Measurements from ENCODE around the gene SUPT20H. TPM values are rescaled to one million over a fixed set of nuclear protein-coding genes. Genes with fewer than 3 reads are reported as not detected.

The SUPT20H gene
- total and polyA plus RNA-seq, 2 donors (not counting 1 experiment from before 2014, with no cell fraction given) = 43.8 to 93.7 TPM

GRCh38 chr13:37047032-37047431, 12.5 kb downstream of the SUPT20H start:
- no peak overlapping the region for H3K9ac ChIP-seq (ENCODE audit: low read length)
- H3K27ac Mint-ChIP-seq = no peak overlapping the region
- H3K9me3 Mint-ChIP-seq (ENCODE audit: insufficient read depth) = no peaks in the 10 kb centered on the region
- TF ChIP-seq EZH2 (IDR thresholded peaks at IDR 0.05; ENCODE audit: borderline replicate concordance, insufficient read depth, low read depth, low read length, poor library complexity, severe bottlenecking) (no peak), CTCF (IDR thresholded peaks at IDR 0.05) (no peak)
- H3K4me3 Mint-ChIP-seq = no peak overlapping the region
- POLR2A ChIA-PET = no interaction called here
- no peak overlapping the region for H2AFZ ChIP-seq (ENCODE audit: insufficient read depth, low read depth, low read length, poor library complexity, severe bottlenecking)
- peaks cover 10% of the 10 kb centered on the region for H3K4me1 Mint-ChIP-seq
- no peak overlapping the region for H3K27ac ChIP-seq (ENCODE audit: low read length in 2 of 2)
- no peaks in the 10 kb centered on the region for H3K9me3 ChIP-seq (ENCODE audit: control extremely low read depth in 1 of 3, control insufficient read depth in 2 of 3, insufficient read depth in 1 of 3, low read length in 2 of 3)
- DNase-seq = no peak
- H4K20me1 ChIP-seq (ENCODE audit: control insufficient read depth, insufficient read depth, low read length, poor library complexity, severe bottlenecking) = peaks cover 24% of the 10 kb centered on the region
- H3K27me3 ChIP-seq (replicated peaks in 1 of 4; ENCODE audit: control extremely low read depth in 1 of 4, control insufficient read depth in 3 of 4, insufficient read depth in 4 of 4, low read length in 3 of 4) = no peaks in the 10 kb centered on the region
- no peak overlapping the region for H3K4me2 ChIP-seq (replicated peaks; ENCODE audit: low read depth, low read length, poor library complexity, severe bottlenecking)
- no CpG with 5 or more reads among the region's 2 CpGs for WGBS (ENCODE audit: insufficient coverage)
- H3K36me3 ChIP-seq (replicated peaks in 1 of 2; ENCODE audit: control extremely low read depth in 1 of 2, control insufficient read depth in 1 of 2, extremely low read depth in 1 of 2, insufficient read depth in 2 of 2, low read length in 1 of 2) = peaks cover 19 to 47% of the 10 kb centered on the region in 2 experiments
- H3K27me3 Mint-ChIP-seq = no peaks in the 10 kb centered on the region
- intact Hi-C loops (cut with micrococcal nuclease) = no loop called here
- ATAC-seq (ENCODE audit: low read depth) = no peak
- peaks cover 30% of the 10 kb centered on the region for H3K79me2 ChIP-seq (ENCODE audit: control insufficient read depth, insufficient read depth, low read length)
- CTCF ChIA-PET = no interaction called here
- H3K4me3 ChIP-seq (ENCODE audit: control extremely low read depth in 1 of 5, extremely low read depth in 1 of 5, insufficient read depth in 1 of 5, low read depth in 2 of 5, low read length in 4 of 5) = no peak overlapping the region
- H3K4me1 ChIP-seq (ENCODE audit: control insufficient read depth in 2 of 2, insufficient read depth in 2 of 2, low read length in 2 of 2) = no peaks in the 10 kb centered on the region

GRCh38 chr13:37046062-37046461, 13.4 kb downstream of the SUPT20H start:
- Histone ChIP-seq H3K9me3 (ENCODE audit: control extremely low read depth in 1 of 3, control insufficient read depth in 2 of 3, insufficient read depth in 1 of 3, low read length in 2 of 3) (no peaks in the 10 kb centered on the region), H3K27ac (ENCODE audit: low read length in 2 of 2) (no peak overlapping the region), H3K9ac (ENCODE audit: low read length) (no peak overlapping the region), H2AFZ (ENCODE audit: insufficient read depth, low read depth, low read length, poor library complexity, severe bottlenecking) (no peak overlapping the region), H3K4me1 (ENCODE audit: control insufficient read depth in 2 of 2, insufficient read depth in 2 of 2, low read length in 2 of 2) (no peaks in the 10 kb centered on the region), H3K4me2 (replicated peaks; ENCODE audit: low read depth, low read length, poor library complexity, severe bottlenecking) (no peak overlapping the region), H3K27me3 (replicated peaks in 1 of 4; ENCODE audit: control extremely low read depth in 1 of 4, control insufficient read depth in 3 of 4, insufficient read depth in 4 of 4, low read length in 3 of 4) (no peaks in the 10 kb centered on the region), H3K79me2 (ENCODE audit: control insufficient read depth, insufficient read depth, low read length) (peaks cover 21% of the 10 kb centered on the region), H3K4me3 (ENCODE audit: control extremely low read depth in 1 of 5, extremely low read depth in 1 of 5, insufficient read depth in 1 of 5, low read depth in 2 of 5, low read length in 4 of 5) (no peak overlapping the region), H3K36me3 (replicated peaks in 1 of 2; ENCODE audit: control extremely low read depth in 1 of 2, control insufficient read depth in 1 of 2, extremely low read depth in 1 of 2, insufficient read depth in 2 of 2, low read length in 1 of 2) (peaks cover 25 to 54% of the 10 kb centered on the region in 2 experiments), H4K20me1 (ENCODE audit: control insufficient read depth, insufficient read depth, low read length, poor library complexity, severe bottlenecking) (peaks cover 21% of the 10 kb centered on the region)
- H3K27ac Mint-ChIP-seq = no peak overlapping the region
- ATAC-seq (ENCODE audit: low read depth) = no peak
- CTCF ChIA-PET = no interaction called here
- no peaks in the 10 kb centered on the region for H3K9me3 Mint-ChIP-seq (ENCODE audit: insufficient read depth)
- H3K4me1 Mint-ChIP-seq = peaks cover 2% of the 10 kb centered on the region
- POLR2A ChIA-PET = no interaction called here
- no peak for DNase-seq
- intact Hi-C loops (cut with micrococcal nuclease) = no loop called here
- WGBS (ENCODE audit: insufficient coverage) = no CpG with 5 or more reads among the region's 1 CpG
- H3K4me3 Mint-ChIP-seq = no peak overlapping the region
- TF ChIP-seq EZH2 (IDR thresholded peaks at IDR 0.05; ENCODE audit: borderline replicate concordance, insufficient read depth, low read depth, low read length, poor library complexity, severe bottlenecking) = no peak
- TF ChIP-seq CTCF (IDR thresholded peaks at IDR 0.05) = no peak
- H3K27me3 Mint-ChIP-seq = no peaks in the 10 kb centered on the region

Measured in B cell (primary cell).